Measurements from ENCODE around the gene KRT86. TPM values are rescaled to one million over a fixed set of nuclear protein-coding genes. Genes with fewer than 3 reads are reported as not detected.

Gene KRT86
- total RNA-seq, 2 experiments from 2014 or later: not detected

DNA sequence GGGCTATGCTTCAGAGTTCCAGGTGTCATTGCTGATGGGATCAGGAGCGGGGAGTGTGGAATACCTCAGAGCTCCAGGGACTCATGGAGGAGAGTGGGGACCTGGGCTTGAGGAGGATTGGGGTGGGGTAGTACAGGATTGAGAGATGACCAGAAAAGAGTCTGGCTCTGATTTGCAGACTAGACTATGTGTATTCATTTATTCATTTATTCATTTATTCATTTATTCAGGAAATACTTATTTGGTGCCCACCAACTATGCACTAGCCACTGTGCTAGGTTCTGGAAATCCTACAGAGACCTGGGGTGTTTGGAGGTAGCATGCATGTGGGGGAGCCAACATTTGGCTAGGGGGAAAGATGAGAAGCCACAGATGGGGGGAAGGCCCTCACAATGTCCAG is 47.6 kb downstream of the KRT86 start:
- H3K9me3 Mint-ChIP-seq: no peaks in the 10 kb centered on the region
- H3K27me3 ChIP-seq (ENCODE audit: control insufficient read depth in 1 of 2, insufficient read depth in 2 of 2, low read length in 2 of 2): peaks cover 5 to 12% of the 10 kb centered on the region in 2 experiments
- TF ChIP-seq, protein P1, sequence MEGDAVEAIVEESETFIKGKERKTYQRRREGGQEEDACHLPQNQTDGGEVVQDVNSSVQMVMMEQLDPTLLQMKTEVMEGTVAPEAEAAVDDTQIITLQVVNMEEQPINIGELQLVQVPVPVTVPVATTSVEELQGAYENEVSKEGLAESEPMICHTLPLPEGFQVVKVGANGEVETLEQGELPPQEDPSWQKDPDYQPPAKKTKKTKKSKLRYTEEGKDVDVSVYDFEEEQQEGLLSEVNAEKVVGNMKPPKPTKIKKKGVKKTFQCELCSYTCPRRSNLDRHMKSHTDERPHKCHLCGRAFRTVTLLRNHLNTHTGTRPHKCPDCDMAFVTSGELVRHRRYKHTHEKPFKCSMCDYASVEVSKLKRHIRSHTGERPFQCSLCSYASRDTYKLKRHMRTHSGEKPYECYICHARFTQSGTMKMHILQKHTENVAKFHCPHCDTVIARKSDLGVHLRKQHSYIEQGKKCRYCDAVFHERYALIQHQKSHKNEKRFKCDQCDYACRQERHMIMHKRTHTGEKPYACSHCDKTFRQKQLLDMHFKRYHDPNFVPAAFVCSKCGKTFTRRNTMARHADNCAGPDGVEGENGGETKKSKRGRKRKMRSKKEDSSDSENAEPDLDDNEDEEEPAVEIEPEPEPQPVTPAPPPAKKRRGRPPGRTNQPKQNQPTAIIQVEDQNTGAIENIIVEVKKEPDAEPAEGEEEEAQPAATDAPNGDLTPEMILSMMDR (IDR thresholded peaks at IDR 0.05): no peak
- H3K27ac ChIP-seq (ENCODE audit: low read depth in 1 of 2, low read length in 2 of 2): no peak overlapping the region
- H3K4me3 ChIP-seq (ENCODE audit: low read length): no peak overlapping the region
- H3K4me3 Mint-ChIP-seq: no peak overlapping the region
- DNase-seq (no peak), ATAC-seq (ENCODE audit: poor library complexity) (no peak)
- H3K9me3 ChIP-seq (ENCODE audit: control insufficient read depth in 1 of 2, insufficient read depth in 1 of 2, low read length in 2 of 2): no peaks in the 10 kb centered on the region
- H3K4me1 Mint-ChIP-seq (ENCODE audit: low read depth): no peaks in the 10 kb centered on the region
- peaks cover 2% of the 10 kb centered on the region for H3K4me1 ChIP-seq (ENCODE audit: insufficient read depth, low read length)
- no peak overlapping the region for H3K27ac Mint-ChIP-seq
- CTCF ChIA-PET: no interaction called here
- intact Hi-C loops (cut with DNase I, micrococcal nuclease): no loop called here
- peaks cover 57% of the 10 kb centered on the region for H3K27me3 Mint-ChIP-seq
- no peaks in the 10 kb centered on the region for H3K36me3 Mint-ChIP-seq (ENCODE audit: low read depth)
- POLR2A ChIA-PET: no interaction called here
- no peaks in the 10 kb centered on the region for H3K36me3 ChIP-seq (ENCODE audit: insufficient read depth, low read length)

DNA sequence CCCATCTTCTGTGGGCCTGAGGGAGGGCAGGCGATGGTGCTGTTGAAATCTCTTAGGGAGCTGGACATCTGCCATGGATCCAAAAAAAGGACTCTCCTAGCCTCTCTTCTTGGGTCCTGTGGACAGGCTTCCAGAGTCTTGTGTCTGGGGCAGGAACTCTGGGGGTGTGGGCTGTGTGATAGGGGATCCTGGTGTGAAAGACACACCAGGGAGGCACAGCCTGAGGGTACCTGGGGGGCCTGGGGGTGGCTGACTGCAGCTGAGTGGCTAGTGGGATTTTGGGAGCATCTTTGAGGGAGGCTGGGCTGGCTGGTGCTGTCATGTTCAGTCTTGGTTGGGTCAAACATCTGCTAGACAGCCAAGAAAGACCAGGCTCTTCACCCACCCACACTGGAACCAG is 48.6 kb downstream of the KRT86 start:
- TF ChIP-seq, protein P1 (IDR thresholded peaks at IDR 0.05): no peak
- Histone ChIP-seq H3K36me3 (ENCODE audit: insufficient read depth, low read length) (no peaks in the 10 kb centered on the region), H3K9me3 (ENCODE audit: control insufficient read depth in 1 of 2, insufficient read depth in 1 of 2, low read length in 2 of 2) (no peaks in the 10 kb centered on the region), H3K27me3 (ENCODE audit: control insufficient read depth in 1 of 2, insufficient read depth in 2 of 2, low read length in 2 of 2) (peaks cover 5 to 12% of the 10 kb centered on the region in 2 experiments), H3K27ac (ENCODE audit: low read depth in 1 of 2, low read length in 2 of 2) (no peak overlapping the region), H3K4me1 (ENCODE audit: insufficient read depth, low read length) (peaks cover 10% of the 10 kb centered on the region), H3K4me3 (ENCODE audit: low read length) (no peak overlapping the region)
- ATAC-seq (ENCODE audit: poor library complexity) (no peak), DNase-seq (no peak)
- Mint-ChIP-seq H3K9me3 (no peaks in the 10 kb centered on the region), H3K36me3 (ENCODE audit: low read depth) (no peaks in the 10 kb centered on the region), H3K4me1 (ENCODE audit: low read depth) (peaks cover 7% of the 10 kb centered on the region), H3K27ac (no peak overlapping the region), H3K27me3 (peaks cover 63% of the 10 kb centered on the region), H3K4me3 (no peak overlapping the region)
- ChIA-PET CTCF (no interaction called here), POLR2A (interaction anchor here (0.5 kb wide), 1 partner anchor 74 kb away, joined by 3 read pairs; no protein-coding TSS in a partner anchor)
- intact Hi-C loops (cut with DNase I, micrococcal nuclease): no loop called here

DNA sequence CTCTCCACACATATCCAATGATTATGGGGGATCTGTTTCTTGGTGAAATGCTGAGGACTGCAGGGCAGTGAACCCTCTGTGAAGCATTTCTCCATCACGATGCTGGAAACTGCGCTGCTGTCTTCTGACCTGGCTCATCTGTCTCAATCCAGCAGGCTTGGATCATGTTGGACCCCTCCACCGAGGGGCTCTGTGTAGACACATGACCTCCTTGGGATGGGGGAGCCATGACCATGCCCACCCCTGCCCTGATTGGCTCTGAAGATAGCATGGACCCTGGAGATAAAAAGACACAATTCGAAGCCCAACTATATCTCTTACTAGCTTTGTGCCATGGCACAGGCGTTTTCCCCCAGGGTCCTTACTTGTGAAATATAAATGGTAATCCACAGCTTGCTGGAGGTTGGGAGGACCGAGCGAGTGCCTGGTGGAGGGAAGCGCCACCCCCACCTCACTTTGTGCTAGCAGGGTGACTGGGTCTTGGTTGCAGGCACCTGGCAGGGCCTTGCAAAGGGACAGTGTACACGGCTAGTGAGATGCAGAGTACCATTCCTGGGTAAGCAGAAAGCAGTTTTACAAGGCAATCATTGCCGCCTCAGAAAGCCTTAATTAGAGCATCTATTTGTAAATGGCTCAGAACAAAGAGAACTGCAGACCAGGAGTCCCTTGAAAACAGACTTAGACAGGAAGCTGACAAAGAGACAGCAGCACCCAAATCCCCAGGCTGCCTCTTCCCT is 49.1 kb downstream of the KRT86 start:
- peaks cover 10% of the 10 kb centered on the region for H3K4me1 ChIP-seq (ENCODE audit: insufficient read depth, low read length)
- TF ChIP-seq, protein P1 (IDR thresholded peaks at IDR 0.05): no peak
- intact Hi-C loops (cut with DNase I, micrococcal nuclease): no loop called here
- H3K27ac ChIP-seq (ENCODE audit: low read depth in 1 of 2, low read length in 2 of 2): no peak overlapping the region
- Mint-ChIP-seq H3K9me3 (no peaks in the 10 kb centered on the region), H3K36me3 (ENCODE audit: low read depth) (no peaks in the 10 kb centered on the region), H3K27me3 (peaks cover 60% of the 10 kb centered on the region), H3K4me1 (ENCODE audit: low read depth) (peaks cover 7% of the 10 kb centered on the region), H3K27ac (no peak overlapping the region), H3K4me3 (no peak overlapping the region)
- DNase-seq (no peak), ATAC-seq (ENCODE audit: poor library complexity) (no peak)
- no peak overlapping the region for H3K4me3 ChIP-seq (ENCODE audit: low read length)
- no peaks in the 10 kb centered on the region for H3K36me3 ChIP-seq (ENCODE audit: insufficient read depth, low read length)
- no peaks in the 10 kb centered on the region for H3K9me3 ChIP-seq (ENCODE audit: control insufficient read depth in 1 of 2, insufficient read depth in 1 of 2, low read length in 2 of 2)
- ChIA-PET CTCF (no interaction called here), POLR2A (no interaction called here)
- H3K27me3 ChIP-seq (ENCODE audit: control insufficient read depth in 1 of 2, insufficient read depth in 2 of 2, low read length in 2 of 2): peaks cover 5 to 12% of the 10 kb centered on the region in 2 experiments
